A549 (cell line): ENCODE data around the gene SCD. TPM values are rescaled to one million over a fixed set of nuclear protein-coding genes. Genes with fewer than 3 reads are reported as not detected.

Source experiments
- ATAC-seq, 2 experiments: fragments of 200-7000 bp in 1 of 2; fragments of >200 bp in 1 of 2; cut with Nextera tagmentation in 1 of 2; cut with Tn5 transposase in 1 of 2; 3 replicates each; pipeline versions ENCODE4 v1.8.0 to v1.9.1; 2018 to 2020; ENCODE audit warnings: mild to moderate bottlenecking in 1 of 2, moderate library complexity in 1 of 2
- CTCF ChIA-PET: fragments of 300-600 bp; sonication (Branson Sonifier 250); formaldehyde crosslinking; extraction: SDS; loops from one replicate; lab custom pipeline; 2021; ENCODE audit warnings: antibody characterized with exemption, inconsistent platforms; lab: Yijun Ruan, JAX
- POLR2A ChIA-PET: fragments of 350-600 bp; formaldehyde crosslinking; extraction: SDS; loops from one replicate; lab custom pipeline; 2021; ENCODE audit warnings: antibody characterized with exemption, inconsistent platforms; lab: Yijun Ruan, JAX
- DNase-seq, 2 experiments: peaks; one replicate each; pipeline versions ENCODE4 v3.0.0 to v3.0.0-alpha.2; 2011 to 2016; ENCODE audit warnings: low read depth in 1 of 2, low spot score in 1 of 2
- FAIRE-seq: peaks from 2 replicates; lab custom pipeline; 2011; peaks lifted over from hg19 to GRCh38; lab: Jason Lieb, UNC
- H3K27ac ChIP-seq, 2 experiments: fragments of >200 bp; sonication (Bioruptor Twin); formaldehyde crosslinking; 3 replicates each; pipeline ENCODE4 v1.5.1; 2016 to 2017
- H3K4me1 ChIP-seq: fragments of >200 bp; sonication (Bioruptor Twin); formaldehyde crosslinking; 3 replicates; pipeline ENCODE4 v1.6.1; 2016
- H3K4me2 ChIP-seq: fragments of >200 bp; sonication (Bioruptor Twin); formaldehyde crosslinking; 3 replicates; pipeline ENCODE4 v1.6.1; 2016
- H3K4me3 ChIP-seq: fragments of >200 bp; sonication (Bioruptor Twin); formaldehyde crosslinking; 3 replicates; pipeline ENCODE4 v1.5.1; 2016
- H3K9me3 ChIP-seq: fragments of >200 bp; sonication (Bioruptor Twin); formaldehyde crosslinking; 3 replicates; pipeline ENCODE4 v1.6.1; 2016
- BCL3 ChIP-seq: fragments of >200 bp; sonication (Bioruptor Twin); formaldehyde crosslinking; IDR thresholded peaks from 3 replicates; pipeline ENCODE4 v1.6.1; 2016
- CEBPB ChIP-seq, 2 experiments: fragments of >200 bp in 1 of 2; sonication (Bioruptor Twin) in 1 of 2; formaldehyde crosslinking in 1 of 2; IDR thresholded peaks; 2 replicates each; pipeline ENCODE4 v1.6.1; 2012 to 2016
- CHD2 ChIP-seq: fragments of 150-350 bp; IDR thresholded peaks from 2 replicates; pipeline ENCODE4 v1.6.1; 2014; ENCODE audit warnings: low read length; ENCODE audit not compliant: partially characterized antibody
- CHD4 ChIP-seq: fragments of 200-600 bp; sonication (generic); IDR thresholded peaks from 2 replicates; pipeline ENCODE4 v1.6.1; 2016; ENCODE audit warnings: antibody characterized with exemption, mild to moderate bottlenecking, borderline replicate concordance
- E2F6 ChIP-seq: IDR thresholded peaks from 2 replicates; pipeline ENCODE4 v1.6.1; 2012; ENCODE audit warnings: low read depth, borderline replicate concordance
- EHMT2 ChIP-seq: fragments of 200-600 bp; sonication (generic); IDR thresholded peaks from 2 replicates; pipeline ENCODE4 v1.6.1; 2016; ENCODE audit warnings: antibody characterized with exemption, low read depth, mild to moderate bottlenecking, moderate library complexity
- ELK1 ChIP-seq: fragments of 150-350 bp; IDR thresholded peaks from 2 replicates; pipeline ENCODE4 v1.6.1; 2014; ENCODE audit warnings: low read depth, mild to moderate bottlenecking, low read length
- ESRRA ChIP-seq: fragments of 150-350 bp; IDR thresholded peaks from 2 replicates; pipeline ENCODE4 v1.6.1; 2014; ENCODE audit warnings: mild to moderate bottlenecking, low read length, borderline replicate concordance
- HES2 ChIP-seq: fragments of >200 bp; sonication (Bioruptor Twin); formaldehyde crosslinking; IDR thresholded peaks from 2 replicates; pipeline ENCODE4 v1.6.1; 2016
- HMGXB4 ChIP-seq: fragments of 250-450 bp; sonication (Bioruptor Pico); IDR thresholded peaks from 2 replicates; pipeline ENCODE4 v1.5.0; 2021; ENCODE audit warnings: mild to moderate bottlenecking, moderate library complexity, borderline replicate concordance
- HOXA7 ChIP-seq: fragments of 250-450 bp; sonication (Bioruptor Pico); IDR thresholded peaks from 2 replicates; pipeline ENCODE4 v1.5.0; 2020; ENCODE audit warnings: mild to moderate bottlenecking, moderate library complexity
- JUN ChIP-seq, 2 experiments: fragments of >200 bp; sonication (Bioruptor Twin); formaldehyde crosslinking; IDR thresholded peaks; 2 replicates in 1 of 2; 3 replicates in 1 of 2; pipeline ENCODE4 v1.6.1; 2016 to 2017
- KDM1A ChIP-seq: fragments of 200-600 bp; sonication (generic); IDR thresholded peaks from 2 replicates; pipeline ENCODE4 v1.6.1; 2016; ENCODE audit warnings: low read depth, mild to moderate bottlenecking
- KDM5A ChIP-seq: fragments of 200-600 bp; sonication (generic); IDR thresholded peaks from 2 replicates; pipeline ENCODE4 v1.6.1; 2016; ENCODE audit warnings: antibody characterized with exemption, mild to moderate bottlenecking
- MAFK ChIP-seq: fragments of 450-650 bp; IDR thresholded peaks from 2 replicates; pipeline ENCODE4 v1.6.1; 2014; ENCODE audit not compliant: partially characterized antibody
- MAZ ChIP-seq: fragments of 150-350 bp; IDR thresholded peaks from 2 replicates; pipeline ENCODE4 v1.6.1; 2014; ENCODE audit warnings: antibody characterized with exemption, low read depth, low read length, borderline replicate concordance
- MYC ChIP-seq: IDR thresholded peaks from 2 replicates; pipeline ENCODE4 v1.6.1; 2012; ENCODE audit warnings: mild to moderate bottlenecking, inconsistent platforms, low read length, improper control_type of control experiment, borderline replicate concordance
- NFE2L2 ChIP-seq: fragments of 150-350 bp; conservative IDR thresholded peaks from 2 replicates; pipeline ENCODE4 v1.6.1; 2014; ENCODE audit warnings: low read length
- NPAS2 ChIP-seq: fragments of 250-450 bp; sonication (Bioruptor Pico); IDR thresholded peaks from 2 replicates; pipeline ENCODE4 v1.8.0; 2022; ENCODE audit warnings: mild to moderate bottlenecking, moderate library complexity, borderline replicate concordance
- NR3C1 ChIP-seq: fragments of >200 bp; sonication (Bioruptor Twin); formaldehyde crosslinking; IDR thresholded peaks from 3 replicates; pipeline ENCODE4 v1.6.1; 2017
- PBX3 ChIP-seq: IDR thresholded peaks from 2 replicates; pipeline ENCODE4 v1.6.1; 2012
- POLR2AphosphoS2 ChIP-seq: conservative IDR thresholded peaks from 2 replicates; pipeline ENCODE4 v1.6.1; 2012; ENCODE audit warnings: low read length, improper control_type of control experiment, inconsistent platforms
- RAD21 ChIP-seq, 2 experiments: fragments of >200 bp in 1 of 2; sonication (Bioruptor Twin) in 1 of 2; formaldehyde crosslinking in 1 of 2; IDR thresholded peaks in 1 of 2; conservative IDR thresholded peaks in 1 of 2; 2 replicates in 1 of 2; 3 replicates in 1 of 2; pipeline ENCODE4 v1.6.1; 2012 to 2018; ENCODE audit warnings: inconsistent platforms in 1 of 2
- RARB ChIP-seq: fragments of 250-450 bp; sonication (Bioruptor Pico); IDR thresholded peaks from 2 replicates; pipeline ENCODE4 v1.8.0; 2021; ENCODE audit warnings: mild to moderate bottlenecking, moderate library complexity
- SREBF2 ChIP-seq: fragments of 450-650 bp; IDR thresholded peaks from 2 replicates; pipeline ENCODE4 v1.6.1; 2014; ENCODE audit warnings: mild to moderate bottlenecking, moderate library complexity
- TFCP2L1 ChIP-seq: fragments of 250-450 bp; sonication (Bioruptor Pico); IDR thresholded peaks from 2 replicates; pipeline ENCODE4 v1.5.0; 2021; ENCODE audit warnings: mild to moderate bottlenecking
- ZFP36 ChIP-seq: fragments of 450-650 bp; IDR thresholded peaks from 2 replicates; pipeline ENCODE4 v1.6.1; 2014; ENCODE audit warnings: borderline replicate concordance; ENCODE audit not compliant: partially characterized antibody
- WGBS: methylation state at CpG from one replicate; pipeline ENCODE4 v1.1.6; 2017; ENCODE audit errors: missing lambda C conversion rate; 5-methylcytosine and 5-hydroxymethylcytosine counted together
- polyA plus RNA-seq, 4 experiments: library from polyadenylated mRNA; depleted of rRNA in 3 of 4; stranded (reverse); fragments of >200 nt; fragmentation: RNase III in 1 of 4; extraction: RNeasy Plus Mini Kit Qiagen cat#74134 plus additional on column Dnase treatment in 1 of 4; gene quantifications; 2 replicates in 3 of 4; 3 replicates in 1 of 4; pipeline ENCODE4 v1.2.3, GENCODE V29; 2011 to 2017

SCD gene
- polyA plus RNA-seq, 2 of the 4 experiments (the other 2 are of a cell fraction): 348 to 496 TPM

GRCh38 chr10:100304414-100304813 lies 42.6 kb upstream of the SCD start:
- Histone ChIP-seq H3K4me1 (peaks cover 32% of the 10 kb centered on the region), H3K9me3 (no peaks in the 10 kb centered on the region), H3K4me2 (no peak overlapping the region), H3K27ac (no peak overlapping the region), H3K4me3 (no peak overlapping the region)
- ATAC-seq (no peak), DNase-seq (no peak), FAIRE-seq (no peak)
- CTCF ChIA-PET: interaction anchor here (0.7 to 3.3 kb wide), 13 partner anchors 22 to 574 kb away, joined by 3 to 26 read pairs (median 4); no protein-coding TSS in a partner anchor
- no peak for TF ChIP-seq KDM5A
- no peak for TF ChIP-seq TFCP2L1 (CRISPR knock-in tag)
- no peak for TF ChIP-seq CHD2
- TF ChIP-seq HES2: no peak
- no peak for TF ChIP-seq NFE2L2
- TF ChIP-seq BCL3: no peak
- TF ChIP-seq RARB (CRISPR knock-in tag): no peak
- no peak for TF ChIP-seq CEBPB (IDR thresholded peaks at IDR 0.05)
- TF ChIP-seq HMGXB4 (CRISPR knock-in tag): no peak
- TF ChIP-seq NPAS2: no peak
- TF ChIP-seq NR3C1: no peak
- no peak for TF ChIP-seq ELK1
- no peak for TF ChIP-seq EHMT2
- TF ChIP-seq ESRRA: no peak
- TF ChIP-seq MYC: no peak
- POLR2A ChIA-PET: no interaction called here
- WGBS: 72% methylated on average over 3 of the region's 3 CpGs

GRCh38 chr10:100306861-100307260 lies 40.2 kb upstream of the SCD start:
- FAIRE-seq (no peak), ATAC-seq (no peak), DNase-seq (no peak)
- Histone ChIP-seq H3K4me1 (peaks cover 20% of the 10 kb centered on the region), H3K4me3 (no peak overlapping the region), H3K9me3 (no peaks in the 10 kb centered on the region), H3K27ac (peak overlapping the region in 1 of 2 experiments; percentile 28; a peak in 2 of 6 replicates), H3K4me2 (no peak overlapping the region)
- ChIA-PET POLR2A (interaction anchor here (0.9 kb wide), 1 partner anchor 20 kb away, joined by 4 read pairs; the partner anchor contains the start of gene BLOC1S2), CTCF (interaction anchor here (0.6 to 2.0 kb wide), 6 partner anchors 11 to 127 kb away, joined by 3 to 5 read pairs (median 4); partner anchors contain the start of gene PKD2L1)
- TF ChIP-seq NR3C1 (no peak), CHD4 (no peak), MAFK (no peak), HOXA7 (CRISPR knock-in tag) (no peak), PBX3 (no peak), RAD21 (conservative IDR thresholded peaks at IDR 0.05 in 1 of 2, IDR thresholded peaks at IDR 0.05 in 1 of 2) (no peak), JUN (IDR thresholded peaks at IDR 0.05) (no peak), KDM1A (no peak), POLR2AphosphoS2 (no peak), SREBF2 (no peak), ZFP36 (no peak), E2F6 (no peak), MYC (no peak), MAZ (no peak)
- WGBS: 92% methylated on average over 5 of the region's 5 CpGs
